Measurements from ENCODE around the gene NR4A1. TPM values are rescaled to one million over a fixed set of nuclear protein-coding genes. Genes with fewer than 3 reads are reported as not detected.

The NR4A1 gene
- total and polyA plus RNA-seq, 10 of the 15 experiments (the other 5 are each of a cell fraction or from before 2014, with no cell fraction given), result 0.05 to 7.9 (median 2.2) TPM; not detected in 1

DNA sequence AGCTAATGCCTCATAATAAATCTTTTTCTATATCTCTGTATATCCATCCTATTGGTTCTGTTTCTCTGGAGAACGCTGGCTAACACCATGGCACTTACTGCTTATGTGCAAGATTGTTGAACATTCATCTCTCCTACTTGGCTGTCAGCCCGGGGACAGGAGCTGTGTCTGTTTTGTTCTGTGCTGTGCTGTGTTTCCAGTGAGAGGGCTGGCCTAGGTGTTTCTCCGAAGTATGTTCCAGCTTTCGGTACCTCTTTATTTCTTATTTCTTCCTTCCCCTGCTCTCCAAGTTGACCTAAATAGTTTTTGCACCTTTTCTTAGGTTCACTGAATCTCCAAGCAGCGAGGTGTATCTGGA, 18.8 kb upstream of the NR4A1 start (continued):
- TF ChIP-seq, protein P1, sequence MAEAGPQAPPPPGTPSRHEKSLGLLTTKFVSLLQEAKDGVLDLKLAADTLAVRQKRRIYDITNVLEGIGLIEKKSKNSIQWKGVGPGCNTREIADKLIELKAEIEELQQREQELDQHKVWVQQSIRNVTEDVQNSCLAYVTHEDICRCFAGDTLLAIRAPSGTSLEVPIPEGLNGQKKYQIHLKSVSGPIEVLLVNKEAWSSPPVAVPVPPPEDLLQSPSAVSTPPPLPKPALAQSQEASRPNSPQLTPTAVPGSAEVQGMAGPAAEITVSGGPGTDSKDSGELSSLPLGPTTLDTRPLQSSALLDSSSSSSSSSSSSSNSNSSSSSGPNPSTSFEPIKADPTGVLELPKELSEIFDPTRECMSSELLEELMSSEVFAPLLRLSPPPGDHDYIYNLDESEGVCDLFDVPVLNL (IDR thresholded peaks at IDR 0.05; ENCODE audit: low read depth, low read length), result no peak
- TF ChIP-seq HDAC6 (IDR thresholded peaks at IDR 0.05; ENCODE audit: unreplicated experiment), result no peak
- TF ChIP-seq BCL3 (IDR thresholded peaks at IDR 0.05; ENCODE audit: borderline replicate concordance, insufficient read depth, low read depth, low read length, poor library complexity, severe bottlenecking), result no peak
- TF ChIP-seq EP300 (IDR thresholded peaks at IDR 0.05; ENCODE audit: borderline replicate concordance in 1 of 2, control insufficient read depth in 1 of 2, low read depth in 2 of 2, low read length in 2 of 2), result no peak
- TF ChIP-seq TCF12 (IDR thresholded peaks at IDR 0.05; ENCODE audit: low read depth, low read length), result no peak
- TF ChIP-seq SIN3A (IDR thresholded peaks at IDR 0.05; ENCODE audit: low read depth, low read length), result no peak

GRCh38 chr12:52032804-52033445, 18.3 kb upstream of the NR4A1 start:
- in situ Hi-C loops (cut with MboI) (no loop called here), intact Hi-C loops (cut with micrococcal nuclease; ENCODE audit: unreplicated experiment) (no loop called here)
- Histone ChIP-seq H3K36me3 (ENCODE audit: control insufficient read depth in 2 of 2, insufficient read depth in 2 of 2, low read length in 1 of 2) (no peaks in the 10 kb centered on the region), H3K27me3 (replicated peaks in 1 of 2; ENCODE audit: control insufficient read depth in 2 of 2, insufficient read depth in 2 of 2, low read length in 1 of 2) (no peaks in the 10 kb centered on the region; a peak in 1 of 4 replicates), H3K4me3 (peak overlapping the region; percentile 51; the same call in 1 of the 2 replicates), H3K79me2 (ENCODE audit: control insufficient read depth, insufficient read depth, low read length) (no peaks in the 10 kb centered on the region), H4K20me1 (ENCODE audit: control insufficient read depth, insufficient read depth) (no peaks in the 10 kb centered on the region), H3K9me3 (replicated peaks; ENCODE audit: control insufficient read depth, insufficient read depth, low read length) (no peaks in the 10 kb centered on the region), H3K27ac (ENCODE audit: control insufficient read depth, insufficient read depth) (no peak overlapping the region), H3K4me1 (ENCODE audit: control insufficient read depth, insufficient read depth, low read length) (peaks cover 17% of the 10 kb centered on the region), H3K9ac (ENCODE audit: control insufficient read depth, insufficient read depth, low read length) (peak overlapping the region; percentile 56), H3K4me2 (ENCODE audit: control insufficient read depth, insufficient read depth) (peak overlapping the region; percentile 88), H2AFZ (ENCODE audit: control insufficient read depth, low read depth, low read length) (peak overlapping the region; percentile 64)
- RAD21 ChIA-PET (ENCODE audit: unreplicated experiment), result interaction anchor here (0.7 to 4.3 kb wide), 14 partner anchors 9 to 89 kb away, joined by 3 to 44 read pairs (median 8); partner anchors contain the start of genes ATG101 and NR4A1
- DNase-seq (ENCODE audit: low read depth, low spot score), result peak; percentile 55
- CTCF ChIA-PET, result interaction anchor here (0.9 to 15.6 kb wide), 18 partner anchors 8 to 246 kb away, joined by 3 to 622 read pairs (median 6); partner anchors contain the start of genes ATG101, NR4A1 and SMIM41
- peak; percentile 94 for ATAC-seq
- peak; percentile 95 for FAIRE-seq
- 1% methylated on average over 30 of the region's 48 CpGs for WGBS (ENCODE audit: insufficient coverage, insufficient replicate concordance, low lambda C conversion rate, missing lambda C conversion rate)
- BruUV-seq (replicated peaks), result no TSS peak
- SMC1A ChIA-PET (ENCODE audit: uncharacterized antibody, unreplicated experiment), result interaction anchor here (0.7 to 13.7 kb wide), 12 partner anchors 9 to 88 kb away, joined by 3 to 322 read pairs (median 6); partner anchors contain the start of genes ATG101 and NR4A1
- POLR2A ChIA-PET, result interaction anchor here (0.6 to 6.0 kb wide), 11 partner anchors 15 to 1254 kb away, joined by 3 to 24 read pairs (median 5); partner anchors contain the start of genes ATG101 and NR4A1
- TF ChIP-seq SKIL (IDR thresholded peaks at IDR 0.05; ENCODE audit: low read depth, poor library complexity, severe bottlenecking), result no peak
- TF ChIP-seq SMARCA5 (IDR thresholded peaks at IDR 0.05), result no peak
- no peak for TF ChIP-seq NFYA (IDR thresholded peaks at IDR 0.05; ENCODE audit: borderline replicate concordance, low read depth, low read length)
- no peak for TF ChIP-seq YBX1 (IDR thresholded peaks at IDR 0.05)
- TF ChIP-seq NKRF (conservative IDR thresholded peaks at IDR 0.05), result 0 out of 2 replicates have a peak, but pooled peaks have one; percentile 40
- TF ChIP-seq RCOR1 (conservative IDR thresholded peaks at IDR 0.05; ENCODE audit: low read depth, low read length), result no peak
